DND-41 (cell line): ENCODE measurements around the gene PRR15L.

Experiments
- ATAC-seq: fragments of 200-7000 bp; cut with Tn5 transposase; 3 replicates; pipeline ENCODE4 v1.9.1; 2021; ENCODE audit warnings: low read depth; ENCODE audit not compliant: insufficient read depth
- DNase-seq: peaks from one replicate; pipeline ENCODE4 v3.0.0-alpha.2; 2020
- H2AFZ ChIP-seq: 2 replicates; pipeline ENCODE4 v1.6.0; 2012; ENCODE audit warnings: low read depth, low read length
- H3K27ac ChIP-seq: 2 replicates; pipeline ENCODE4 v1.5.1; 2012; ENCODE audit warnings: low read length, inconsistent platforms
- H3K27me3 ChIP-seq: fragments of 200-600 bp; sonication (generic); 2 replicates; pipeline ENCODE4 v1.6.0; 2012; ENCODE audit warnings: low read length, mild to moderate bottlenecking, inconsistent platforms; ENCODE audit not compliant: insufficient read depth, poor library complexity
- H3K36me3 ChIP-seq: 2 replicates; pipeline ENCODE4 v1.5.1; 2012; ENCODE audit warnings: low read length, inconsistent platforms; ENCODE audit not compliant: insufficient read depth
- H3K4me1 ChIP-seq: 2 replicates; pipeline ENCODE4 v1.5.1; 2012; ENCODE audit warnings: mild to moderate bottlenecking, low read length; ENCODE audit not compliant: insufficient read depth
- H3K4me2 ChIP-seq: 2 replicates; pipeline ENCODE4 v1.6.0; 2012; ENCODE audit warnings: mild to moderate bottlenecking, moderate library complexity, low read length, inconsistent platforms; ENCODE audit not compliant: insufficient read depth
- H3K4me3 ChIP-seq, 2 experiments: fragments of 200-600 bp in 1 of 2; shearing (Covaris generic) in 1 of 2; 2 replicates each; pipeline ENCODE4 v1.5.1; 2012 to 2016; ENCODE audit warnings: inconsistent platforms in 2 of 2, low read length in 2 of 2, mild to moderate bottlenecking in 2 of 2, low read depth in 1 of 2, moderate library complexity in 1 of 2
- H3K79me2 ChIP-seq: 2 replicates; pipeline ENCODE4 v1.6.0; 2012; ENCODE audit warnings: low read length, inconsistent platforms; ENCODE audit not compliant: insufficient read depth
- H3K9ac ChIP-seq: 2 replicates; pipeline ENCODE4 v1.6.0; 2012; ENCODE audit warnings: low read depth, mild to moderate bottlenecking, inconsistent platforms, low read length, moderate library complexity
- H3K9me3 ChIP-seq: 2 replicates; pipeline ENCODE4 v1.5.1; 2012; ENCODE audit warnings: low read length, moderate library complexity, mild to moderate bottlenecking, inconsistent platforms; ENCODE audit not compliant: insufficient read depth, severe bottlenecking
- H4K20me1 ChIP-seq: 2 replicates; pipeline ENCODE4 v1.6.0; 2012; ENCODE audit warnings: low read length; ENCODE audit not compliant: insufficient read depth
- CTCF ChIP-seq: IDR thresholded peaks from 2 replicates; pipeline ENCODE4 v1.5.1; 2012; ENCODE audit warnings: borderline replicate concordance, low read length, moderate library complexity, mild to moderate bottlenecking; ENCODE audit not compliant: poor library complexity, severe bottlenecking; ENCODE audit errors: extremely low read depth
- EZH2 ChIP-seq: IDR thresholded peaks from 3 replicates; pipeline ENCODE4 v1.6.1; 2012; ENCODE audit warnings: borderline replicate concordance, low read depth, mild to moderate bottlenecking, moderate library complexity, low read length, inconsistent platforms; ENCODE audit not compliant: severe bottlenecking

PRR15L gene

GRCh38 chr17:47956791-47957590 is 692 bp downstream of the PRR15L start:
- ATAC-seq (no peak), DNase-seq (no peak)
- no peak for TF ChIP-seq EZH2
- TF ChIP-seq CTCF = no peak
- H3K4me2 ChIP-seq = no peak overlapping the region
- H2AFZ ChIP-seq = no peak overlapping the region
- H3K4me1 ChIP-seq = no peaks in the 10 kb centered on the region
- no peaks in the 10 kb centered on the region for H3K9me3 ChIP-seq
- H4K20me1 ChIP-seq = no peaks in the 10 kb centered on the region
- no peaks in the 10 kb centered on the region for H3K79me2 ChIP-seq
- no peaks in the 10 kb centered on the region for H3K27me3 ChIP-seq
- H3K9ac ChIP-seq = no peak overlapping the region
- no peak overlapping the region for H3K4me3 ChIP-seq
- no peaks in the 10 kb centered on the region for H3K36me3 ChIP-seq
- H3K27ac ChIP-seq = no peak overlapping the region

- TF ChIP-seq CTCF = no peak
- TF ChIP-seq EZH2 = no peak
- Histone ChIP-seq H3K36me3 (no peaks in the 10 kb centered on the region), H3K4me2 (no peak overlapping the region), H3K79me2 (no peaks in the 10 kb centered on the region), H3K27me3 (no peaks in the 10 kb centered on the region), H3K27ac (no peak overlapping the region), H3K4me3 (no peak overlapping the region), H4K20me1 (no peaks in the 10 kb centered on the region), H2AFZ (no peak overlapping the region), H3K9me3 (no peaks in the 10 kb centered on the region), H3K4me1 (no peaks in the 10 kb centered on the region), H3K9ac (no peak overlapping the region)
- no peak for ATAC-seq
- DNase-seq = no peak
These were observed 1.9 kb downstream of the PRR15L start for GRCh38 chr17:47955497-47956461.

DNA sequence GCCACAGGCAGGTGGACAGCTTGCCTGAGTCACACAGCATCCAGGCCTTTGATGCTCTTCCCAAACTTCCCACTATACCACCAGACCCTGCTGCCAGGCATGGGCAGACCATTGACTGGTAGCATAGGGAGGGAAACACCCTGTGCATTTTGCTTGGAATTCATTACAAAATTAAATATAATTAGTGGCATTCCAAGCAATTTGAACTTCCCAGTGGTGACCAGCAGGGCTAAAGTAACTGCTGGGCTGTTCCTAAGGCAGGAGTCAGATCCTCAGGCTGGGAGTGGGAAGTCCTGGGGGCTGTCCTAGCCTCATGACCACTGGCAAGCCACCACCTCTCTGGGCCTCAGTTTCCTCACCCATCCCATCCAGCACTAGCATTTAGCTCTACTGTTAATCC is 3.8 kb downstream of the PRR15L start:
- no peaks in the 10 kb centered on the region for H3K9me3 ChIP-seq
- H3K4me1 ChIP-seq = peaks cover 8% of the 10 kb centered on the region; the same call in 1 of the 2 replicates
- H3K27ac ChIP-seq = no peak overlapping the region
- H2AFZ ChIP-seq = no peak overlapping the region
- H3K79me2 ChIP-seq = no peaks in the 10 kb centered on the region
- no peaks in the 10 kb centered on the region for H4K20me1 ChIP-seq
- DNase-seq (no peak), ATAC-seq (no peak)
- no peak overlapping the region for H3K4me3 ChIP-seq
- H3K9ac ChIP-seq = no peak overlapping the region
- 0 out of 2 replicates have a peak, but pooled peaks cover 2% of the 10 kb centered on the region for H3K36me3 ChIP-seq
- no peaks in the 10 kb centered on the region for H3K27me3 ChIP-seq
- TF ChIP-seq CTCF (no peak), EZH2 (no peak)
- no peak overlapping the region for H3K4me2 ChIP-seq
